NCI-H524 treated with DMSO at 0.1 percent for 48 hours (cell line): ENCODE results near the gene MTA2.
A peak's percentile ranks its signal among the peaks of the same experiment; 100 is the strongest.
"Not testable (repeated sequence)": the region's sequence is repeated elsewhere in the genome, so short reads cannot be mapped to it uniquely, and the experiment has no call there.

Experiments
- DNase-seq: peaks from one replicate; lab custom pipeline; 2025; lab: John Stamatoyannopoulos, UW

The MTA2 gene

GRCh38 chr11:62592146-62592815, 9.4 kb downstream of the MTA2 start:
- DNase-seq: no peak

GRCh38 chr11:62591448-62592145, 10.1 kb downstream of the MTA2 start, which contains the start of gene TUT1:
Gene TUT1 (minus strand): TSS chr11:62591523. CDS start chr11:62591485, 38 bp downstream.
- peak; percentile 96 for DNase-seq

GRCh38 chr11:62588966-62589637, 12.6 kb downstream of the MTA2 start:
- DNase-seq: no peak

- not testable (repeated sequence) for DNase-seq
Measured at GRCh38 chr11:62585356-62585755, 16.3 kb downstream of the MTA2 start.

GRCh38 chr11:62581735-62582134, 19.9 kb downstream of the MTA2 start:
- DNase-seq: not testable (repeated sequence)

- DNase-seq: no peak
Measured at GRCh38 chr11:62580959-62581715, 20.5 kb downstream of the MTA2 start.

- no peak for DNase-seq
Measured at GRCh38 chr11:62579252-62579651, 22.4 kb downstream of the MTA2 start.

GRCh38 chr11:62578541-62578940, 23.1 kb downstream of the MTA2 start:
- DNase-seq: no peak

GRCh38 chr11:62577046-62577714, 24.5 kb downstream of the MTA2 start:
- DNase-seq: no peak

- no peak for DNase-seq
Measured at GRCh38 chr11:62575837-62576236, 25.8 kb downstream of the MTA2 start.

- DNase-seq: no peak
Measured at GRCh38 chr11:62575156-62575555, 26.5 kb downstream of the MTA2 start.

GRCh38 chr11:62574363-62575071, 27.1 kb downstream of the MTA2 start:
- no peak for DNase-seq

- peak; percentile 97 for DNase-seq
Measured at GRCh38 chr11:62573592-62574362, 27.9 kb downstream of the MTA2 start, which contains the start of gene EEF1G. Gene EEF1G (minus strand): TSS chr11:62573891. CDS start chr11:62573842, 49 bp downstream.

- no peak for DNase-seq
Measured at GRCh38 chr11:62573006-62573591, 28.6 kb downstream of the MTA2 start.

GRCh38 chr11:62572431-62572830, 29.2 kb downstream of the MTA2 start:
- DNase-seq: no peak

- not testable (repeated sequence) for DNase-seq
Measured at GRCh38 chr11:62571493-62571892, 30.2 kb downstream of the MTA2 start.

- DNase-seq: not testable (repeated sequence)
Measured at GRCh38 chr11:62570903-62571302, 30.8 kb downstream of the MTA2 start.

GRCh38 chr11:62569611-62570010, 32.1 kb downstream of the MTA2 start:
- DNase-seq: no peak

GRCh38 chr11:62567018-62567633, 34.5 kb downstream of the MTA2 start:
- no peak for DNase-seq
